ENCODE results near the gene MSH2. TPM values are rescaled to one million over a fixed set of nuclear protein-coding genes. Genes with fewer than 3 reads are reported as not detected.

MSH2 gene
- total RNA-seq, 2 donors from 2014 or later, result 126 to 135 TPM

DNA sequence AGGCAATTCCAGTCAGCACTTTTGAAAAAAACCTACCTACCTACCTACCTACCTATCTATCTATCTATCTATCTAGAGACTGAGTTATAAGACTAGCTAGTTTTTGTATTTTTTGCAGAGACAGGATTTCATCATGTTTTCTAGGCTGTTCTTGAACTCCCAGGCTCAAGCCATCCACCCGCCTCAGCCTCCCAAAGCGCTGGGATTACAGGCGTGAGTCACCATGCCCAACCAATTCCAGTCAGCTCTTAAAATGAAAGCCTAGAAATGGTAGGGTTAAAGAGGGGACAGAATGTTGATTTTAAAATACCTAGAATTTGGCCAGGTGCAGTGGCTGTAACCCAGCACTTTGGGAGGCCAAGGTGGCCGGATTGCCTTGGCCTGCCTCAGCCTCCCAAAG lies 19.1 kb downstream of the MSH2 start:
- Histone ChIP-seq H3K9me3 (ENCODE audit: control insufficient read depth, low read length) (peaks cover 7% of the 10 kb centered on the region), H3K27ac (ENCODE audit: low read depth, low read length) (no peak overlapping the region), H3K4me3 (ENCODE audit: low read length) (no peak overlapping the region), H3K36me3 (ENCODE audit: control insufficient read depth, insufficient read depth, low read length) (peaks cover 85% of the 10 kb centered on the region), H3K4me1 (ENCODE audit: control insufficient read depth, insufficient read depth, low read length) (no peaks in the 10 kb centered on the region), H3K9ac (ENCODE audit: extremely low read depth, low read length, poor library complexity, severe bottlenecking) (no peak overlapping the region), H3K27me3 (ENCODE audit: control insufficient read depth, insufficient read depth, low read length, poor library complexity, severe bottlenecking) (no peaks in the 10 kb centered on the region)
- H3K4me3 Mint-ChIP-seq, result no peak overlapping the region
- H3K27me3 Mint-ChIP-seq (ENCODE audit: insufficient read depth), result no peaks in the 10 kb centered on the region
- peaks cover 2% of the 10 kb centered on the region for H3K9me3 Mint-ChIP-seq
- no peaks in the 10 kb centered on the region for H3K4me1 Mint-ChIP-seq
- no peak overlapping the region for H3K27ac Mint-ChIP-seq
- 100% methylated on average over 4 of the region's 4 CpGs; no CpG with 5 or more reads in 1 of the 2 experiments for WGBS, 2 experiments (ENCODE audit: insufficient coverage in 1 of 2, insufficient read length in 1 of 2)
- peak; percentile 21 for DNase-seq
- TF ChIP-seq, protein P1, sequence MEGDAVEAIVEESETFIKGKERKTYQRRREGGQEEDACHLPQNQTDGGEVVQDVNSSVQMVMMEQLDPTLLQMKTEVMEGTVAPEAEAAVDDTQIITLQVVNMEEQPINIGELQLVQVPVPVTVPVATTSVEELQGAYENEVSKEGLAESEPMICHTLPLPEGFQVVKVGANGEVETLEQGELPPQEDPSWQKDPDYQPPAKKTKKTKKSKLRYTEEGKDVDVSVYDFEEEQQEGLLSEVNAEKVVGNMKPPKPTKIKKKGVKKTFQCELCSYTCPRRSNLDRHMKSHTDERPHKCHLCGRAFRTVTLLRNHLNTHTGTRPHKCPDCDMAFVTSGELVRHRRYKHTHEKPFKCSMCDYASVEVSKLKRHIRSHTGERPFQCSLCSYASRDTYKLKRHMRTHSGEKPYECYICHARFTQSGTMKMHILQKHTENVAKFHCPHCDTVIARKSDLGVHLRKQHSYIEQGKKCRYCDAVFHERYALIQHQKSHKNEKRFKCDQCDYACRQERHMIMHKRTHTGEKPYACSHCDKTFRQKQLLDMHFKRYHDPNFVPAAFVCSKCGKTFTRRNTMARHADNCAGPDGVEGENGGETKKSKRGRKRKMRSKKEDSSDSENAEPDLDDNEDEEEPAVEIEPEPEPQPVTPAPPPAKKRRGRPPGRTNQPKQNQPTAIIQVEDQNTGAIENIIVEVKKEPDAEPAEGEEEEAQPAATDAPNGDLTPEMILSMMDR (conservative IDR thresholded peaks at IDR 0.05), result no peak
- peaks cover 75% of the 10 kb centered on the region for H3K36me3 Mint-ChIP-seq (ENCODE audit: low read depth)

DNA sequence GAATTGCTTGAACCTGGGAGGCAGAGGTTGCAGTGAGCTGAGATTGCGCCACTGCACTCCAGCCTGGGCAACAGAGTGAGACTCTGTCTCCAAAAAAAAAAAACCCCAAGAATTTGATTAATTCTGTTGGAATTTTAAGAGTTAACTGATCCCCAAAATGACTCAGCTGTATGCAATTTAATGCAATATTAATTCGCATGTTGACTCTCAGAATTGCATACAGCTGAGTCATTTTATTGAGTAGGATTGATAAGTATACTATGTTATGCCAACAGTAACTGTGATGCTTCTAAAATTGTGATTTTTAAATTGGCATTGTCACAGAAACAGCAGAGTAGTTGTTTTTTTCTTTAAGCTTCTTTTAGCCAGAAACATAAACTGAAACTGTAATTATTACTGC lies 19.6 kb downstream of the MSH2 start:
- H3K27me3 ChIP-seq (ENCODE audit: control insufficient read depth, insufficient read depth, low read length, poor library complexity, severe bottlenecking), result no peaks in the 10 kb centered on the region
- H3K9me3 ChIP-seq (ENCODE audit: control insufficient read depth, low read length), result peaks cover 7% of the 10 kb centered on the region
- no peak overlapping the region for H3K4me3 ChIP-seq (ENCODE audit: low read length)
- no peak overlapping the region for H3K27ac Mint-ChIP-seq
- H3K9me3 Mint-ChIP-seq, result peaks cover 2% of the 10 kb centered on the region
- WGBS, 2 experiments (ENCODE audit: insufficient coverage in 1 of 2, insufficient read length in 1 of 2), result 99 to 100% methylated on average over 1 to 2 of the region's 2 CpGs
- H3K4me1 ChIP-seq (ENCODE audit: control insufficient read depth, insufficient read depth, low read length), result no peaks in the 10 kb centered on the region
- no peak overlapping the region for H3K9ac ChIP-seq (ENCODE audit: extremely low read depth, low read length, poor library complexity, severe bottlenecking)
- TF ChIP-seq, protein P1 (conservative IDR thresholded peaks at IDR 0.05), result no peak
- peaks cover 84% of the 10 kb centered on the region for H3K36me3 ChIP-seq (ENCODE audit: control insufficient read depth, insufficient read depth, low read length)
- no peaks in the 10 kb centered on the region for H3K4me1 Mint-ChIP-seq
- DNase-seq, result no peak
- no peaks in the 10 kb centered on the region for H3K27me3 Mint-ChIP-seq (ENCODE audit: insufficient read depth)
- no peak overlapping the region for H3K27ac ChIP-seq (ENCODE audit: low read depth, low read length)
- peaks cover 75% of the 10 kb centered on the region for H3K36me3 Mint-ChIP-seq (ENCODE audit: low read depth)
- no peak overlapping the region for H3K4me3 Mint-ChIP-seq

DNA sequence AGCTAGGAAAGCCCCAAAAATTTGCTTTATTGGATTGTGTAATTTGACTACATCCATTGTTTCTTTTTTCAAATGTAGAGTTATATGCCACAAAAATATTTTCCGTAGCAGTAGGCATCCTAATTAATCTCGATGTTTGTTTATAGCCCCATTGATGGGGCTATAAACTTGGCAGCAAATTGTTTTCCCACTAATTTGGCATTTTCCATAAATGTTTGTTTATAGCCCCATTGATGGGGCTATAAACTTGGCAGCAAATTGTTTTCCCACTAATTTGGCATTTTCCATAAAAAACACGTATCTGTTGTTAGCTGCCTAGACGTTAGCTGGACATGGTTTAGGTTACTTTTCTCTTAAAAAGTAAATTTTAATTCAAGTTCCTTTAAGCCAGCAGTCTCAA lies 23.8 kb downstream of the MSH2 start:
- Histone ChIP-seq H3K9ac (ENCODE audit: extremely low read depth, low read length, poor library complexity, severe bottlenecking) (no peak overlapping the region), H3K27me3 (ENCODE audit: control insufficient read depth, insufficient read depth, low read length, poor library complexity, severe bottlenecking) (no peaks in the 10 kb centered on the region), H3K4me1 (ENCODE audit: control insufficient read depth, insufficient read depth, low read length) (no peaks in the 10 kb centered on the region), H3K36me3 (ENCODE audit: control insufficient read depth, insufficient read depth, low read length) (peaks cover 89% of the 10 kb centered on the region), H3K9me3 (ENCODE audit: control insufficient read depth, low read length) (peaks cover 29% of the 10 kb centered on the region), H3K4me3 (ENCODE audit: low read length) (no peak overlapping the region), H3K27ac (ENCODE audit: low read depth, low read length) (no peak overlapping the region)
- H3K9me3 Mint-ChIP-seq, result peaks cover 14% of the 10 kb centered on the region
- WGBS, 2 experiments (ENCODE audit: insufficient coverage in 1 of 2, insufficient read length in 1 of 2), result 90 to 98% methylated on average over 4 of the region's 4 CpGs
- no peaks in the 10 kb centered on the region for H3K27me3 Mint-ChIP-seq (ENCODE audit: insufficient read depth)
- H3K4me3 Mint-ChIP-seq, result no peak overlapping the region
- TF ChIP-seq, protein P1 (conservative IDR thresholded peaks at IDR 0.05), result no peak
- no peak overlapping the region for H3K27ac Mint-ChIP-seq
- H3K36me3 Mint-ChIP-seq (ENCODE audit: low read depth), result peaks cover 86% of the 10 kb centered on the region
- no peak for DNase-seq
- H3K4me1 Mint-ChIP-seq, result no peaks in the 10 kb centered on the region
